ENCODE measurements around the gene SPOCD1.

The SPOCD1 gene

GRCh38 chr1:31771891-31772668, 43.7 kb downstream of the SPOCD1 start:
- no peaks in the 10 kb centered on the region for H3K9me3 Mint-ChIP-seq
- ATAC-seq (replicated peaks) (peak; percentile 47 to 54), DNase-seq (no peak)
- no peaks in the 10 kb centered on the region for H3K36me3 Mint-ChIP-seq
- H3K4me3 Mint-ChIP-seq = peak overlapping the region; percentile 77 to 82
- H3K27me3 Mint-ChIP-seq = peaks cover 47 to 54% of the 10 kb centered on the region in 2 donors
- H3K27ac Mint-ChIP-seq = peak overlapping the region; percentile 75
- peaks cover 33 to 42% of the 10 kb centered on the region in 2 donors for H3K4me1 Mint-ChIP-seq

GRCh38 chr1:31769720-31770390, 46.0 kb downstream of the SPOCD1 start:
- Mint-ChIP-seq H3K9me3 (no peaks in the 10 kb centered on the region), H3K27me3 (peaks cover 27 to 31% of the 10 kb centered on the region in 2 donors), H3K36me3 (no peaks in the 10 kb centered on the region), H3K27ac (peak overlapping the region; percentile 16), H3K4me3 (no peak overlapping the region), H3K4me1 (peaks cover 34 to 45% of the 10 kb centered on the region in 2 donors)
- no peak for ATAC-seq (replicated peaks)
- DNase-seq = no peak

GRCh38 chr1:31768939-31769704, 46.7 kb downstream of the SPOCD1 start:
- DNase-seq (no peak), ATAC-seq (replicated peaks) (peak; percentile 83 to 86)
- H3K4me1 Mint-ChIP-seq = peaks cover 33 to 50% of the 10 kb centered on the region in 2 donors
- H3K9me3 Mint-ChIP-seq = no peaks in the 10 kb centered on the region
- H3K27ac Mint-ChIP-seq = peak overlapping the region; percentile 16
- peaks cover 20 to 24% of the 10 kb centered on the region in 2 donors for H3K27me3 Mint-ChIP-seq
- no peaks in the 10 kb centered on the region for H3K36me3 Mint-ChIP-seq
- H3K4me3 Mint-ChIP-seq = no peak overlapping the region

- DNase-seq (no peak), ATAC-seq (replicated peaks) (no peak)
- Mint-ChIP-seq H3K4me3 (no peak overlapping the region), H3K27me3 (peaks cover 14 to 20% of the 10 kb centered on the region in 2 donors), H3K9me3 (no peaks in the 10 kb centered on the region), H3K27ac (no peak overlapping the region), H3K36me3 (no peaks in the 10 kb centered on the region), H3K4me1 (peaks cover 33 to 51% of the 10 kb centered on the region in 2 donors)
These were observed 47.4 kb downstream of the SPOCD1 start for GRCh38 chr1:31768407-31768907.

GRCh38 chr1:31767225-31767624, 48.6 kb downstream of the SPOCD1 start:
- peaks cover 11 to 20% of the 10 kb centered on the region in 2 donors for H3K27me3 Mint-ChIP-seq
- no peak for DNase-seq
- no peak for ATAC-seq (replicated peaks)
- peaks cover 32 to 51% of the 10 kb centered on the region in 2 donors for H3K4me1 Mint-ChIP-seq
- H3K4me3 Mint-ChIP-seq = no peak overlapping the region
- no peaks in the 10 kb centered on the region for H3K9me3 Mint-ChIP-seq
- H3K36me3 Mint-ChIP-seq = no peaks in the 10 kb centered on the region
- H3K27ac Mint-ChIP-seq = no peak overlapping the region

GRCh38 chr1:31765516-31765915, 50.3 kb downstream of the SPOCD1 start:
- Mint-ChIP-seq H3K36me3 (no peaks in the 10 kb centered on the region), H3K4me1 (peaks cover 30 to 57% of the 10 kb centered on the region in 2 donors), H3K27ac (no peak overlapping the region), H3K27me3 (peaks cover 8 to 20% of the 10 kb centered on the region in 2 donors), H3K9me3 (no peaks in the 10 kb centered on the region), H3K4me3 (no peak overlapping the region)
- ATAC-seq (replicated peaks) (no peak), DNase-seq (no peak)

- Mint-ChIP-seq H3K4me3 (no peak overlapping the region), H3K36me3 (no peaks in the 10 kb centered on the region), H3K27me3 (peaks cover 8 to 20% of the 10 kb centered on the region in 2 donors), H3K9me3 (no peaks in the 10 kb centered on the region), H3K4me1 (peaks cover 28 to 53% of the 10 kb centered on the region in 2 donors), H3K27ac (no peak overlapping the region)
- ATAC-seq (replicated peaks) (no peak), DNase-seq (no peak)
These were observed 50.8 kb downstream of the SPOCD1 start for GRCh38 chr1:31765041-31765467.

- ATAC-seq (replicated peaks) = no peak
- Mint-ChIP-seq H3K27ac (no peak within 1 kb of the TSS), H3K36me3 (no peaks in the 10 kb centered on the region), H3K4me1 (peaks cover 25 to 47% of the 10 kb centered on the region in 2 donors), H3K9me3 (no peaks in the 10 kb centered on the region), H3K4me3 (peak within 1 kb of the TSS; percentile 75 to 77), H3K27me3 (peaks cover 8 to 20% of the 10 kb centered on the region in 2 donors)
- DNase-seq = no peak
These were observed 51.3 kb downstream of the SPOCD1 start, which contains the start of gene ADGRB2 for GRCh38 chr1:31764312-31765040. ADGRB2 (minus strand) TSS chr1:31764340; CDS start chr1:31757221, 7,119 bp downstream.

GRCh38 chr1:31763671-31764311, 52.0 kb downstream of the SPOCD1 start:
- no peak for ATAC-seq (replicated peaks)
- H3K36me3 Mint-ChIP-seq = no peaks in the 10 kb centered on the region
- peaks cover 18 to 41% of the 10 kb centered on the region in 2 donors for H3K4me1 Mint-ChIP-seq
- peaks cover 8 to 20% of the 10 kb centered on the region in 2 donors for H3K27me3 Mint-ChIP-seq
- no peak overlapping the region for H3K27ac Mint-ChIP-seq
- no peak for DNase-seq
- H3K4me3 Mint-ChIP-seq = peak overlapping the region; percentile 72 to 77
- no peaks in the 10 kb centered on the region for H3K9me3 Mint-ChIP-seq

- peaks cover 18 to 37% of the 10 kb centered on the region in 2 donors for H3K4me1 Mint-ChIP-seq
- ATAC-seq (replicated peaks) (peak; percentile 41 to 54), DNase-seq (peak; percentile 52)
- H3K4me3 Mint-ChIP-seq = peak overlapping the region; percentile 72 to 77
- H3K27ac Mint-ChIP-seq = no peak overlapping the region
- H3K27me3 Mint-ChIP-seq = peaks cover 8 to 20% of the 10 kb centered on the region in 2 donors
- H3K36me3 Mint-ChIP-seq = no peaks in the 10 kb centered on the region
- no peaks in the 10 kb centered on the region for H3K9me3 Mint-ChIP-seq
These were observed 52.8 kb downstream of the SPOCD1 start for GRCh38 chr1:31762726-31763670.

- peak overlapping the region in 1 of 2 donors; percentile 72 for H3K4me3 Mint-ChIP-seq
- H3K4me1 Mint-ChIP-seq = peaks cover 18 to 37% of the 10 kb centered on the region in 2 donors
- no peak for DNase-seq
- peaks cover 8 to 20% of the 10 kb centered on the region in 2 donors for H3K27me3 Mint-ChIP-seq
- H3K27ac Mint-ChIP-seq = no peak overlapping the region
- ATAC-seq (replicated peaks) = no peak
- no peaks in the 10 kb centered on the region for H3K9me3 Mint-ChIP-seq
- no peaks in the 10 kb centered on the region for H3K36me3 Mint-ChIP-seq
These were observed 53.5 kb downstream of the SPOCD1 start for GRCh38 chr1:31762323-31762722.

- ATAC-seq (replicated peaks) = no peak
- DNase-seq = no peak
- Mint-ChIP-seq H3K9me3 (no peaks in the 10 kb centered on the region), H3K27ac (no peak overlapping the region), H3K36me3 (no peaks in the 10 kb centered on the region), H3K27me3 (peaks cover 8 to 20% of the 10 kb centered on the region in 2 donors), H3K4me1 (peaks cover 18 to 37% of the 10 kb centered on the region in 2 donors), H3K4me3 (peak overlapping the region in 1 of 2 donors; percentile 66)
These were observed 53.9 kb downstream of the SPOCD1 start for GRCh38 chr1:31761883-31762282.

Measured in stimulated activated naive B cell treated with anti-CD40 and anti-IgM and Interleukin-4, amounts not matched to agents 10 μg/mL and 1 μg/mL and 100 μg/mL, for 72 hours (primary cell).